MM.1S (cell line): Measurements from ENCODE around the gene KCNQ2.

Source experiments
- CTCF ChIP-seq: fragments of 300-600 bp; sonication (generic); IDR thresholded peaks from 2 replicates; pipeline ENCODE4 v1.5.1; 2016; ENCODE audit warnings: antibody characterized with exemption, low read length, mixed read lengths
- EZH2 ChIP-seq: fragments of 300-600 bp; sonication (generic); optimal IDR thresholded peaks from 2 replicates; pipeline ENCODE3; 2017; ENCODE audit warnings: low read depth, mild to moderate bottlenecking, antibody characterized with exemption, low read length, mixed read lengths

- TF ChIP-seq CTCF (no peak), EZH2 (no peak)
Observed at GRCh38 chr20:63471981-63472831, at the start of gene KCNQ2.
